ENCODE results near the gene WNT6. TPM values are rescaled to one million over a fixed set of nuclear protein-coding genes. Genes with fewer than 3 reads are reported as not detected.

Gene WNT6
- under 1 TPM in 4 of 6 donors, not detected in 2; 0.44 to 0.79 (median 0.57) TPM for polyA plus RNA-seq (ENCODE audit: low read depth in 6 of 6)

- peaks cover 0 to 6% of the 10 kb centered on the region in 2 donors for H3K36me3 Mint-ChIP-seq
These were observed at the start of gene WNT6 for GRCh38 chr2:218859556-218859987. WNT6 (plus strand) TSS chr2:218859805; CDS start chr2:218860038, 233 bp downstream.

GRCh38 chr2:218810256-218810655 is 49.3 kb upstream of the WNT6 start:
- Mint-ChIP-seq H3K27ac (no peak overlapping the region), H3K4me1 (no peaks in the 10 kb centered on the region), H3K4me3 (no peak overlapping the region), H3K27me3 (peaks cover 32 to 60% (median 36%) of the 10 kb centered on the region in 3 donors), H3K9me3 (peaks cover 0 to 5% (median 1%) of the 10 kb centered on the region in 7 donors), H3K36me3 (peaks cover 2 to 3% of the 10 kb centered on the region in 2 donors)
- DNase-seq = no peak
- ATAC-seq (ENCODE audit: low read depth in 2 of 2) = no peak

More at GRCh38 chr2:218859556-218859987, at the start of gene WNT6:
- H3K4me3 Mint-ChIP-seq = peak within 1 kb of the TSS; percentile 63 to 90 (median 84)
- H3K9me3 Mint-ChIP-seq = no peaks in the 10 kb centered on the region
- peaks cover 24 to 28% (median 27%) of the 10 kb centered on the region in 3 donors for H3K4me1 Mint-ChIP-seq
- H3K27me3 Mint-ChIP-seq = peaks cover 81 to 95% (median 94%) of the 10 kb centered on the region in 3 donors
- peak; percentile 49 to 61 for ATAC-seq (ENCODE audit: low read depth in 2 of 2)
- peak within 1 kb of the TSS in 3 of 6 donors; percentile 24 to 84 (median 52) for H3K27ac Mint-ChIP-seq
- DNase-seq = no peak

- Mint-ChIP-seq H3K27me3 (peaks cover 32 to 52% (median 33%) of the 10 kb centered on the region in 3 donors), H3K9me3 (no peaks in the 10 kb centered on the region), H3K36me3 (no peaks in the 10 kb centered on the region), H3K27ac (no peak overlapping the region), H3K4me3 (no peak overlapping the region), H3K4me1 (no peaks in the 10 kb centered on the region)
- ATAC-seq (ENCODE audit: low read depth in 2 of 2) = no peak
- no peak for DNase-seq
These were observed 48.2 kb upstream of the WNT6 start for GRCh38 chr2:218811382-218811781.

- Mint-ChIP-seq H3K36me3 (no peaks in the 10 kb centered on the region), H3K27ac (no peak overlapping the region), H3K4me1 (no peaks in the 10 kb centered on the region), H3K9me3 (no peaks in the 10 kb centered on the region), H3K4me3 (no peak overlapping the region), H3K27me3 (peaks cover 35 to 53% (median 41%) of the 10 kb centered on the region in 3 donors)
- DNase-seq = no peak
- no peak for ATAC-seq (ENCODE audit: low read depth in 2 of 2)
These were observed 47.3 kb upstream of the WNT6 start for GRCh38 chr2:218812096-218812815.

GRCh38 chr2:218812861-218813260 is 46.7 kb upstream of the WNT6 start:
- ATAC-seq (ENCODE audit: low read depth in 2 of 2) (no peak), DNase-seq (no peak)
- Mint-ChIP-seq H3K4me1 (no peaks in the 10 kb centered on the region), H3K9me3 (no peaks in the 10 kb centered on the region), H3K4me3 (no peak overlapping the region), H3K27ac (no peak overlapping the region), H3K27me3 (peaks cover 35 to 57% (median 47%) of the 10 kb centered on the region in 3 donors), H3K36me3 (no peaks in the 10 kb centered on the region)

GRCh38 chr2:218813771-218814460 is 45.7 kb upstream of the WNT6 start:
- Mint-ChIP-seq H3K9me3 (no peaks in the 10 kb centered on the region), H3K27me3 (peaks cover 30 to 53% (median 47%) of the 10 kb centered on the region in 3 donors), H3K36me3 (no peaks in the 10 kb centered on the region), H3K4me3 (peak overlapping the region in 1 of 8 donors; percentile 5), H3K27ac (peak overlapping the region in 1 of 6 donors; percentile 8), H3K4me1 (no peaks in the 10 kb centered on the region)
- ATAC-seq (ENCODE audit: low read depth in 2 of 2) (no peak), DNase-seq (no peak)

GRCh38 chr2:218814540-218815243 is 44.9 kb upstream of the WNT6 start:
- DNase-seq (no peak), ATAC-seq (ENCODE audit: low read depth in 2 of 2) (no peak)
- H3K27me3 Mint-ChIP-seq = peaks cover 28 to 46% (median 40%) of the 10 kb centered on the region in 3 donors
- H3K9me3 Mint-ChIP-seq = no peaks in the 10 kb centered on the region
- no peaks in the 10 kb centered on the region for H3K4me1 Mint-ChIP-seq
- H3K27ac Mint-ChIP-seq = no peak overlapping the region
- H3K4me3 Mint-ChIP-seq = no peak overlapping the region
- H3K36me3 Mint-ChIP-seq = no peaks in the 10 kb centered on the region

- no peak for ATAC-seq (ENCODE audit: low read depth in 2 of 2)
- Mint-ChIP-seq H3K4me3 (no peak overlapping the region), H3K36me3 (no peaks in the 10 kb centered on the region), H3K27me3 (peaks cover 30 to 45% (median 39%) of the 10 kb centered on the region in 3 donors), H3K4me1 (no peaks in the 10 kb centered on the region), H3K9me3 (no peaks in the 10 kb centered on the region), H3K27ac (no peak overlapping the region)
- no peak for DNase-seq
These were observed 44.4 kb upstream of the WNT6 start for GRCh38 chr2:218815244-218815637.

- peaks cover 33 to 49% (median 44%) of the 10 kb centered on the region in 3 donors for H3K27me3 Mint-ChIP-seq
- no peaks in the 10 kb centered on the region for H3K36me3 Mint-ChIP-seq
- DNase-seq (no peak), ATAC-seq (ENCODE audit: low read depth in 2 of 2) (no peak)
- no peaks in the 10 kb centered on the region for H3K9me3 Mint-ChIP-seq
- no peak overlapping the region for H3K27ac Mint-ChIP-seq
- no peak overlapping the region for H3K4me3 Mint-ChIP-seq
- H3K4me1 Mint-ChIP-seq = no peaks in the 10 kb centered on the region
These were observed 44.0 kb upstream of the WNT6 start for GRCh38 chr2:218815649-218816048.

- H3K4me1 Mint-ChIP-seq = no peaks in the 10 kb centered on the region
- ATAC-seq (ENCODE audit: low read depth in 2 of 2) (no peak), DNase-seq (no peak)
- H3K36me3 Mint-ChIP-seq = no peaks in the 10 kb centered on the region
- H3K4me3 Mint-ChIP-seq = no peak overlapping the region
- no peaks in the 10 kb centered on the region for H3K9me3 Mint-ChIP-seq
- peaks cover 30 to 52% (median 44%) of the 10 kb centered on the region in 3 donors for H3K27me3 Mint-ChIP-seq
- H3K27ac Mint-ChIP-seq = no peak overlapping the region
These were observed 43.0 kb upstream of the WNT6 start for GRCh38 chr2:218816561-218817011.

GRCh38 chr2:218819093-218819492 is 40.5 kb upstream of the WNT6 start:
- no peaks in the 10 kb centered on the region for H3K4me1 Mint-ChIP-seq
- DNase-seq = no peak
- no peak overlapping the region for H3K27ac Mint-ChIP-seq
- no peak for ATAC-seq (ENCODE audit: low read depth in 2 of 2)
- H3K27me3 Mint-ChIP-seq = peaks cover 29 to 54% (median 43%) of the 10 kb centered on the region in 3 donors
- no peaks in the 10 kb centered on the region for H3K36me3 Mint-ChIP-seq
- H3K9me3 Mint-ChIP-seq = no peaks in the 10 kb centered on the region
- no peak overlapping the region for H3K4me3 Mint-ChIP-seq

- Mint-ChIP-seq H3K4me3 (no peak overlapping the region), H3K27me3 (peaks cover 33 to 55% (median 45%) of the 10 kb centered on the region in 3 donors), H3K9me3 (no peaks in the 10 kb centered on the region)
These were observed 38.7 kb upstream of the WNT6 start for GRCh38 chr2:218820746-218821369.

More at GRCh38 chr2:218820746-218821369, 38.7 kb upstream of the WNT6 start:
- DNase-seq = no peak
- no peak for ATAC-seq (ENCODE audit: low read depth in 2 of 2)
- no peaks in the 10 kb centered on the region for H3K36me3 Mint-ChIP-seq
- H3K4me1 Mint-ChIP-seq = no peaks in the 10 kb centered on the region
- no peak overlapping the region for H3K27ac Mint-ChIP-seq

Data from naive B cell (primary cell).